DOHH2 (cell line): ENCODE measurements around the gene DEFB124.
"Not testable (repeated sequence)": the region's sequence is repeated elsewhere in the genome, so short reads cannot be mapped to it uniquely, and the experiment has no call there.

Experiments used
- H3F3A ChIP-seq: fragments of 200-600 bp; sonication (generic), shearing (Covaris generic); 2 replicates; pipeline ENCODE4 v1.6.0; 2016; ENCODE audit warnings: antibody characterized with exemption, mild to moderate bottlenecking; ENCODE audit not compliant: control insufficient read depth, insufficient read depth
- H3K27ac ChIP-seq: fragments of 200-600 bp; sonication (generic); 2 replicates; pipeline ENCODE4 v1.5.1; 2014; ENCODE audit warnings: low read depth, mild to moderate bottlenecking, low read length, moderate library complexity
- H3K27me3 ChIP-seq: fragments of 200-600 bp; sonication (generic); 2 replicates; pipeline ENCODE4 v1.6.1; 2014; ENCODE audit warnings: mild to moderate bottlenecking, low read length, mixed read lengths; ENCODE audit not compliant: control insufficient read depth
- H3K36me3 ChIP-seq: fragments of 200-600 bp; sonication (generic); 2 replicates; pipeline ENCODE4 v1.6.1; 2014; ENCODE audit warnings: mild to moderate bottlenecking, low read length, moderate library complexity, mixed read lengths; ENCODE audit not compliant: control insufficient read depth
- H3K4me1 ChIP-seq: fragments of 200-600 bp; sonication (generic); 2 replicates; pipeline ENCODE4 v1.6.1; 2014; ENCODE audit warnings: mild to moderate bottlenecking, low read length, mixed read lengths; ENCODE audit not compliant: control insufficient read depth
- H3K4me2 ChIP-seq: fragments of 200-600 bp; sonication (generic); 2 replicates; pipeline ENCODE4 v1.6.0; 2014; ENCODE audit warnings: mild to moderate bottlenecking, low read length, moderate library complexity
- H3K4me3 ChIP-seq: fragments of 200-600 bp; sonication (generic); 2 replicates; pipeline ENCODE4 v1.5.1; 2014; ENCODE audit warnings: mild to moderate bottlenecking, low read length, mixed read lengths
- H3K79me2 ChIP-seq: fragments of 200-600 bp; sonication (generic); 2 replicates; pipeline ENCODE4 v1.6.1; 2014; ENCODE audit warnings: mild to moderate bottlenecking, low read length, mixed read lengths; ENCODE audit not compliant: control insufficient read depth
- H3K9me2 ChIP-seq: fragments of 200-600 bp; sonication (generic); replicated peaks from 2 replicates; pipeline ENCODE4 v1.6.1; 2014; ENCODE audit warnings: mild to moderate bottlenecking, low read length, mixed read lengths; ENCODE audit not compliant: control insufficient read depth
- H3K9me3 ChIP-seq: fragments of 200-600 bp; sonication (generic); 2 replicates; pipeline ENCODE4 v1.6.1; 2014; ENCODE audit warnings: antibody characterized with exemption, low read length, mixed read lengths; ENCODE audit not compliant: control insufficient read depth, insufficient read depth
- H4K20me1 ChIP-seq: fragments of 200-600 bp; sonication (generic); 2 replicates; pipeline ENCODE4 v1.6.0; 2014; ENCODE audit warnings: low read depth, mild to moderate bottlenecking, antibody characterized with exemption, low read length, moderate library complexity; ENCODE audit not compliant: control insufficient read depth, insufficient read depth
- EZH2phosphoT487 ChIP-seq: fragments of 200-600 bp; sonication (generic); IDR thresholded peaks from 2 replicates; pipeline ENCODE4 v1.6.1; 2017; ENCODE audit warnings: borderline replicate concordance, mild to moderate bottlenecking, antibody characterized with exemption, low read length, moderate library complexity, mixed read lengths
- TF ChIP-seq, protein P1 (sequence below): fragments of 200-600 bp; sonication (generic); IDR thresholded peaks from one replicate; pipeline ENCODE4 v1.5.1; 2014; ENCODE audit warnings: antibody characterized with exemption, mild to moderate bottlenecking, low read depth, low read length; ENCODE audit not compliant: poor library complexity, severe bottlenecking

Gene DEFB124

DNA sequence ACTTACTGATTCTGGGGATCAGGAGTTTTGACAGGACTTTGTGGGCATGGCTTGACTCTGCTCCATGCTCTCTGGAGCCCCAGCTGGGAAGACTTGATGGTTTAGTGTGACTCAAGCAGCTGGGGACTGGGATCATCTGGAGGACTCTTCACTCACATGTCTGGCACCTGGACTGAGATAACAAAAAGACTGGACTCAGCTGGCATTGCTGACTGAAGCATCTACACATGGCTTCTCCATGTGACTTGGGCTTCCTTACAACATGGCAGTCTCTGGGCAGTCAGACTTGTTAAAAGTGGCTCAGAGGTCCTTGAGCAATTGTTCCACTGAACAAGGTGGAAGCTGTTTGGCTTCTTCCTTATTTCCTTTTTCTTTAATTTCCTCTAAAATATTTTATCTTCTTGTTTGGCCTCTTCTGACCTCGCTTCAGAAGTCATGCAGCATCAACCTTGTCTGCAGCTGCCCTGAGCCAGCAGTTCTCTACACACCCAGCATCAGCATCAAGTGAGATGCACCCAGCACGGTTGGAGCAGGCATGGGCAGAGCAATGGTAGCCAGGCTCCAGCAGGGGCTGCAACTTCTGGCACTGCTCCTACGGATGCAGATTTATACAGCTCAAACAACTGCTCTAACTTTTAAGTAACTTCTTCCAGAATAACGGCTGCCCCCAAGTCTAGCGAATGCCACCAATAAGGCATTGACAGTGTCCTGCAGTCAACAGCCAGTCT, 33.8 kb upstream of the DEFB124 start:
- Histone ChIP-seq H3K36me3 (no peaks in the 10 kb centered on the region), H3K4me3 (no peak overlapping the region), H3K27ac (no peak overlapping the region), H4K20me1 (no peaks in the 10 kb centered on the region), H3K27me3 (0 out of 2 replicates have a peak, but pooled peaks cover 7% of the 10 kb centered on the region), H3K9me3 (no peaks in the 10 kb centered on the region), H3K4me2 (no peak overlapping the region), H3F3A (no peaks in the 10 kb centered on the region), H3K79me2 (no peaks in the 10 kb centered on the region), H3K9me2 (no peaks in the 10 kb centered on the region), H3K4me1 (no peaks in the 10 kb centered on the region)
- no peak for TF ChIP-seq EZH2phosphoT487
- TF ChIP-seq, protein P1, sequence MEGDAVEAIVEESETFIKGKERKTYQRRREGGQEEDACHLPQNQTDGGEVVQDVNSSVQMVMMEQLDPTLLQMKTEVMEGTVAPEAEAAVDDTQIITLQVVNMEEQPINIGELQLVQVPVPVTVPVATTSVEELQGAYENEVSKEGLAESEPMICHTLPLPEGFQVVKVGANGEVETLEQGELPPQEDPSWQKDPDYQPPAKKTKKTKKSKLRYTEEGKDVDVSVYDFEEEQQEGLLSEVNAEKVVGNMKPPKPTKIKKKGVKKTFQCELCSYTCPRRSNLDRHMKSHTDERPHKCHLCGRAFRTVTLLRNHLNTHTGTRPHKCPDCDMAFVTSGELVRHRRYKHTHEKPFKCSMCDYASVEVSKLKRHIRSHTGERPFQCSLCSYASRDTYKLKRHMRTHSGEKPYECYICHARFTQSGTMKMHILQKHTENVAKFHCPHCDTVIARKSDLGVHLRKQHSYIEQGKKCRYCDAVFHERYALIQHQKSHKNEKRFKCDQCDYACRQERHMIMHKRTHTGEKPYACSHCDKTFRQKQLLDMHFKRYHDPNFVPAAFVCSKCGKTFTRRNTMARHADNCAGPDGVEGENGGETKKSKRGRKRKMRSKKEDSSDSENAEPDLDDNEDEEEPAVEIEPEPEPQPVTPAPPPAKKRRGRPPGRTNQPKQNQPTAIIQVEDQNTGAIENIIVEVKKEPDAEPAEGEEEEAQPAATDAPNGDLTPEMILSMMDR = no peak

DNA sequence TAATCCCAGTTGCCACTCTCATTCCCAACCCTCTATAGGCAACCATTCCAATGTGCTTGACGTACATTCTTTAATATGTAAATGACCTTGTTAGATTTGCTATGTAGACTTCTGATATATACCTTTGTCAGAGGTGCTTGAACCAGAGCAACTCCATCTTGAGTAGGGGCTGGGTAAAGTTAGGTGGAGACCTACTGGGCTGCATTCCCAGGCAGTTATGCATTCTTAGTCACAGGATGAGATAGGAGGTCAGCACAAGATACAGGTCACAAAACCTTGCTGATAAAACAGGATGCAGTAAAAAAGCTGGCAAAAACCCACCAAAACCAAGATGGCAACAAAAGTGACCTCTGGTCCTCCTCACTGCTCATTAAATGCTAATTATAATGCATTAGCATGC, 31.0 kb upstream of the DEFB124 start:
- Histone ChIP-seq H4K20me1 (no peaks in the 10 kb centered on the region), H3K9me3 (no peaks in the 10 kb centered on the region), H3K79me2 (no peaks in the 10 kb centered on the region), H3K36me3 (no peaks in the 10 kb centered on the region), H3K9me2 (no peaks in the 10 kb centered on the region), H3K4me3 (no peak overlapping the region), H3K4me1 (no peaks in the 10 kb centered on the region), H3K4me2 (no peak overlapping the region), H3K27ac (no peak overlapping the region), H3K27me3 (0 out of 2 replicates have a peak, but pooled peaks cover 7% of the 10 kb centered on the region), H3F3A (no peaks in the 10 kb centered on the region)
- TF ChIP-seq EZH2phosphoT487 = no peak
- TF ChIP-seq, protein P1 = no peak

DNA sequence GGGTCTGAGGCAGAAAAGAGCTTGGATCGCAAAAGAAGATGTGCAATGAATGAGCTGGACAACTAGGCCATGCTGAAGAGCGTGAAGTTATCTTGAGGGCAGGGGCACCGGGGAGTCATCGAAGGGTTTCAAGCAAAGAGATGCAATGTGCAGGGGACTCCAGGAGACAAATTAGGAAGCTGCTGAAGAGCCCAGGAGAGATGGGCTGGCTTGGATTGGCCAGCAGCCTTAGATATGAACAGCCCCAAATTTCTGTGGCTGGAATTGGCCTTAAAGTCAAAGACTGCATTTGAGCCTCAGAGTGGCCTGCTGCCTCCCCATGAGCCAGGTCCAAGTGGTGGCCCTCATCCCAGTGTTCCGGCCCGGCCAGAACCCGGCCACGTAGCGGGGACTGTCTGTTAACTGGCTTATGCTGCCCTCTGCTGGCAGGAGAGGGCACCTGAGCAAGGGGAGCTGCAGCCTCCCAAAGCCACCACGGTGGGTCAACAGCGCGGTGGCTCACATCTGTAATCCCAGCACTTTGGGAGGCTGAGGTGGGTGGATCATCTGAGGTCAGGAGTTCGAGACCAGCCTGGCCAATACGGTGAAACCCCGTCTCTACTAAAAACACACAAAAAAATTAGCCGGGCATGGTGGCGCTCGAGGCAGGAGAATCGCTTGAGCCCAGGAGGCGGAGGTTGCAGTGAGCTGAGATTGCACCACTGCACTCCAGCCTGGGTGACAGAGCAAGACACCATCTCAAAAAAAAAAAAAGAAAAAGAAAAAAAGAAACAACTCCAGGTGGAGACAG, 28.2 kb upstream of the DEFB124 start:
- not testable (repeated sequence) for H3F3A ChIP-seq, H3K36me3 ChIP-seq, H3K4me1 ChIP-seq, H3K4me3 ChIP-seq, H3K9me2 ChIP-seq, H3K27ac ChIP-seq, H4K20me1 ChIP-seq, H3K27me3 ChIP-seq, H3K4me2 ChIP-seq, H3K79me2 ChIP-seq, H3K9me3 ChIP-seq
- TF ChIP-seq, protein P1 = peak; percentile 91
